Keratinocyte (primary cell): ENCODE data around the gene VWA7. TPM values are rescaled to one million over a fixed set of nuclear protein-coding genes. Genes with fewer than 3 reads are reported as not detected.

ENCODE experiments used
- DNase-seq: peaks from one replicate; pipeline ENCODE4 v3.0.0-alpha.2; 2011; ENCODE audit warnings: low read depth, missing footprints, low spot score
- FAIRE-seq: peaks from 2 replicates; lab custom pipeline; 2011; peaks lifted over from hg19 to GRCh38; lab: Jason Lieb, UNC
- H2AFZ ChIP-seq: 2 replicates; pipeline ENCODE4 v1.6.0; 2012; ENCODE audit warnings: low read length, control low read depth, inconsistent platforms; ENCODE audit not compliant: control insufficient read depth
- H3K27ac ChIP-seq: 2 replicates; pipeline ENCODE4 v1.5.1; 2011; ENCODE audit warnings: low read length; ENCODE audit not compliant: control insufficient read depth, insufficient read depth
- H3K27me3 ChIP-seq: 3 replicates; pipeline ENCODE4 v1.6.0; 2011; ENCODE audit warnings: low read length; ENCODE audit not compliant: control insufficient read depth, insufficient read depth; ENCODE audit errors: extremely low read depth
- H3K36me3 ChIP-seq, 2 experiments: 2 replicates in 1 of 2; 3 replicates in 1 of 2; pipeline ENCODE4 v1.5.1; 2011; ENCODE audit warnings: low read length in 2 of 2, mild to moderate bottlenecking in 1 of 2; ENCODE audit not compliant: control insufficient read depth in 2 of 2, insufficient read depth in 2 of 2; ENCODE audit errors: extremely low read depth in 1 of 2
- H3K4me1 ChIP-seq: 3 replicates; pipeline ENCODE4 v1.5.1; 2011; ENCODE audit warnings: low read length; ENCODE audit not compliant: control insufficient read depth, insufficient read depth; ENCODE audit errors: extremely low read depth
- H3K4me2 ChIP-seq: 3 replicates; pipeline ENCODE4 v1.6.0; 2011; ENCODE audit warnings: low read depth, low read length; ENCODE audit not compliant: control insufficient read depth, insufficient read depth; ENCODE audit errors: extremely low read depth
- H3K4me3 ChIP-seq, 3 experiments: fragments of 200-600 bp in 1 of 3; sonication (generic) in 1 of 3; 2 replicates in 2 of 3; 3 replicates in 1 of 3; pipeline ENCODE4 v1.5.1; 2011 to 2016; ENCODE audit warnings: low read length in 3 of 3, mild to moderate bottlenecking in 3 of 3, control low read depth in 2 of 3, inconsistent platforms in 1 of 3, low read depth in 1 of 3, mixed read lengths in 1 of 3, mixed run types in 1 of 3, moderate library complexity in 1 of 3; ENCODE audit not compliant: control insufficient read depth in 2 of 3, insufficient read depth in 2 of 3; ENCODE audit errors: extremely low read depth in 1 of 3
- H3K79me2 ChIP-seq: 2 replicates; pipeline ENCODE4 v1.6.0; 2012; ENCODE audit warnings: low read length; ENCODE audit not compliant: control insufficient read depth, insufficient read depth
- H3K9ac ChIP-seq: 3 replicates; pipeline ENCODE4 v1.6.0; 2011; ENCODE audit warnings: low read length; ENCODE audit not compliant: control insufficient read depth, insufficient read depth; ENCODE audit errors: extremely low read depth
- H3K9me1 ChIP-seq: 3 replicates; pipeline ENCODE4 v1.6.0; 2011; ENCODE audit warnings: low read length; ENCODE audit not compliant: control insufficient read depth, insufficient read depth; ENCODE audit errors: extremely low read depth
- H3K9me3 ChIP-seq: 2 replicates; pipeline ENCODE4 v1.5.1; 2012; ENCODE audit warnings: low read depth, low read length; ENCODE audit not compliant: control insufficient read depth
- H4K20me1 ChIP-seq: 3 replicates; pipeline ENCODE4 v1.6.0; 2011; ENCODE audit warnings: low read length; ENCODE audit not compliant: control insufficient read depth, insufficient read depth; ENCODE audit errors: extremely low read depth
- EZH2 ChIP-seq: IDR thresholded peaks from one replicate; pipeline ENCODE4 v1.6.1; 2012; ENCODE audit warnings: inconsistent platforms, mild to moderate bottlenecking, low read length, moderate library complexity
- dilution Hi-C: fragments of 300-500 bp; cut with MboI; formaldehyde crosslinking; loops from one replicate; pipeline ENCODE4 v1.7.0; 2020; ENCODE audit warnings: low sequenced_read_pairs; ENCODE audit not compliant: extremely low pct_ligation_motif_present
- polyA plus RNA-seq, 5 experiments: library from polyadenylated mRNA; depleted of rRNA in 3 of 5; stranded (reverse) in 3 of 5; stranded (forward) in 1 of 5; unstranded in 1 of 5; fragments of >200 nt; gene quantifications; 1 replicate in 1 of 5; 2 replicates in 3 of 5; 3 replicates in 1 of 5; pipeline versions ENCODE4 v1.2.1 to v1.2.3, GENCODE V29; 2011 to 2012; ENCODE audit warnings: missing spikeins in 2 of 5, low read depth in 1 of 5, low replicate concordance in 1 of 5
- TF ChIP-seq, protein P1 (sequence below), 3 experiments: IDR thresholded peaks in 1 of 3; conservative IDR thresholded peaks in 1 of 3; optimal IDR thresholded peaks in 1 of 3; 2 replicates in 2 of 3; 3 replicates in 1 of 3; pipeline versions ENCODE3 to v1.5.1; 2011; ENCODE audit warnings: low read length in 3 of 3, mild to moderate bottlenecking in 3 of 3, moderate library complexity in 2 of 3, control low read depth in 1 of 3, inconsistent platforms in 1 of 3; ENCODE audit not compliant: insufficient read depth in 2 of 3; ENCODE audit errors: extremely low read depth in 1 of 3

VWA7 gene
- polyA plus RNA-seq, 1 donor (not counting 4 experiments of a cell fraction or from before 2014, with no cell fraction given), result 0.47 TPM

DNA sequence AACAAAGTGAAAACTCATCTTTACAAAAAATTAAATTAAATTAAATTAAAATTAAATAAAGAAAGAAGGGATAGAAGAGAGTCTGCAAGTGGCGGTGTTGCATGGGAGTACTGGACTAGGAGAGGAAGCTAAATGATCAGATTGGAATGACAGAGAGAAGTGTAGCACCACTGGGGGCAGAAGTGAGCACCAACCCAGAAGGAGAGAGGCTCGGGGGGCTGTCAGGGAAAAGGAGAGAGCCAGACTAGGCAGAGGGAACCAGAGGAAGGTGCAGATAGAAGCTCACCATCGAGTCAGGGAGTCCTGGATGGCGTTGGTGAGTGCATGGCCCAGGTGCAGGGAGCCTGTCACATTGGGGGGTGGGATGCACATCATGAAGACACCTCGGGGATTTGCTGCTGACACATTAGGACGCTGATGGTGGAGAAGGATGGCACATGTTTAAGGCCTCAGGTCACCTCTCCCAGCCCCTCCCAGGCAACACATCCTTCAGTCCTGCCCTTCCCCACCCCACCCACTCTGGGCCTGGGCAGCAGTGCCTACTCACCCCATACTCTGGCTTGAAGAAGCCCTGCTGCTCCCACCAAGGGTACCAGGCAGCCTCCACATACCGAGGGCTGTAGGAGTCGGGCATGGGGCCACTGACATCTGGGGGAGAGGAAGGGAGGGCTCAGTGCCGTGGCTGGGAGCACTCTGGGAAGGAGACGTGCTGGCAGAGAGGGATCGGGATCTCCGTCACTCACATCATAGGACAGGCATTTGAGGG lies 14.4 kb upstream of the VWA7 start:
- peaks cover 23% of the 10 kb centered on the region for H3K4me1 ChIP-seq
- dilution Hi-C loops, result no loop called here
- H3K27ac ChIP-seq, result no peak overlapping the region
- H3K9me3 ChIP-seq, result no peaks in the 10 kb centered on the region
- DNase-seq (no peak), FAIRE-seq (no peak)
- H3K4me3 ChIP-seq, result no peak overlapping the region
- TF ChIP-seq, protein P1, sequence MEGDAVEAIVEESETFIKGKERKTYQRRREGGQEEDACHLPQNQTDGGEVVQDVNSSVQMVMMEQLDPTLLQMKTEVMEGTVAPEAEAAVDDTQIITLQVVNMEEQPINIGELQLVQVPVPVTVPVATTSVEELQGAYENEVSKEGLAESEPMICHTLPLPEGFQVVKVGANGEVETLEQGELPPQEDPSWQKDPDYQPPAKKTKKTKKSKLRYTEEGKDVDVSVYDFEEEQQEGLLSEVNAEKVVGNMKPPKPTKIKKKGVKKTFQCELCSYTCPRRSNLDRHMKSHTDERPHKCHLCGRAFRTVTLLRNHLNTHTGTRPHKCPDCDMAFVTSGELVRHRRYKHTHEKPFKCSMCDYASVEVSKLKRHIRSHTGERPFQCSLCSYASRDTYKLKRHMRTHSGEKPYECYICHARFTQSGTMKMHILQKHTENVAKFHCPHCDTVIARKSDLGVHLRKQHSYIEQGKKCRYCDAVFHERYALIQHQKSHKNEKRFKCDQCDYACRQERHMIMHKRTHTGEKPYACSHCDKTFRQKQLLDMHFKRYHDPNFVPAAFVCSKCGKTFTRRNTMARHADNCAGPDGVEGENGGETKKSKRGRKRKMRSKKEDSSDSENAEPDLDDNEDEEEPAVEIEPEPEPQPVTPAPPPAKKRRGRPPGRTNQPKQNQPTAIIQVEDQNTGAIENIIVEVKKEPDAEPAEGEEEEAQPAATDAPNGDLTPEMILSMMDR (optimal IDR thresholded peaks at IDR 0.05 in 1 of 3, IDR thresholded peaks at IDR 0.05 in 1 of 3, conservative IDR thresholded peaks at IDR 0.05 in 1 of 3; ENCODE audit: extremely low read depth in 1 of 3, insufficient read depth in 2 of 3, low read length in 3 of 3), result peak; percentile 64 to 69 (median 67)
- TF ChIP-seq EZH2, result no peak
- peaks cover 38% of the 10 kb centered on the region for H3K79me2 ChIP-seq
- H3K9ac ChIP-seq, result no peak overlapping the region
- H4K20me1 ChIP-seq, result no peaks in the 10 kb centered on the region
- no peak overlapping the region for H3K4me2 ChIP-seq
- H3K27me3 ChIP-seq, result no peaks in the 10 kb centered on the region
- H3K36me3 ChIP-seq, result peaks cover 10 to 31% of the 10 kb centered on the region in 2 experiments
- H3K9me1 ChIP-seq, result no peaks in the 10 kb centered on the region
- no peak overlapping the region for H2AFZ ChIP-seq

DNA sequence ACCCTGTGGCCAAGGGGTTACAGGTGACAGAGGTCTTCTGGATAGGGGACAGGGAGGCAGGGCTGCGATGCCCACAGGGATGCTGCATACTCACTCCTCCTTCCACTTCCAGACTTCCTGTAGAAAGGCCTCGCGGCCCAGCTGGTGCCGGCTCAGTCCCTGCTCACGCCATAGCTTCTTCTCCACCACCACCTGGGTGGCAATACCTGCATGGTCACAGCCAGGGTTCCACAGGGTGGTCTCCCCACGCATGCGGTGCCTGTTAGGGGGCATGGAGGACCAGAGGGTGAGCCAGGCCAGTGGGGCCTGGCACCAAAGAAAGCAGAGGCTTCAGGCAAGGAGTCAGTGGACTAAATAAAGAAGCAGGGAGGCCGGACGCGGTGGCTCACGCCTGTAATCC lies 8.3 kb upstream of the VWA7 start:
- H3K27ac ChIP-seq, result no peak overlapping the region

More for the DNA sequence above, 8.3 kb upstream of the VWA7 start:
- TF ChIP-seq, protein P1 (optimal IDR thresholded peaks at IDR 0.05 in 1 of 3, IDR thresholded peaks at IDR 0.05 in 1 of 3, conservative IDR thresholded peaks at IDR 0.05 in 1 of 3; ENCODE audit: extremely low read depth in 1 of 3, insufficient read depth in 2 of 3, low read length in 3 of 3), result no peak
- TF ChIP-seq EZH2, result no peak
- no peak overlapping the region for H3K4me3 ChIP-seq
- H3K9me3 ChIP-seq, result no peaks in the 10 kb centered on the region
- FAIRE-seq (no peak), DNase-seq (no peak)
- H3K79me2 ChIP-seq, result peaks cover 4% of the 10 kb centered on the region
- H3K27me3 ChIP-seq, result no peaks in the 10 kb centered on the region
- no peak overlapping the region for H3K9ac ChIP-seq
- peaks cover 32 to 41% of the 10 kb centered on the region in 2 experiments for H3K36me3 ChIP-seq
- H4K20me1 ChIP-seq, result no peaks in the 10 kb centered on the region
- H2AFZ ChIP-seq, result no peak overlapping the region
- no peak overlapping the region for H3K4me2 ChIP-seq
- H3K9me1 ChIP-seq, result no peaks in the 10 kb centered on the region
- dilution Hi-C loops, result no loop called here
- no peaks in the 10 kb centered on the region for H3K4me1 ChIP-seq
